Stimulated activated CD8-positive, alpha-beta memory T cell treated with anti-CD3 and anti-CD28 coated beads, Interleukin-12 subunit alpha, Interleukin-12 subunit beta, amount 100 ng/mL, for 1 hour (primary cell): ENCODE measurements around the gene CEACAM1.
"Not testable (repeated sequence)": the region's sequence is repeated elsewhere in the genome, so short reads cannot be mapped to it uniquely, and the experiment has no call there.

Experiments used
- DNase-seq: peaks from one replicate; pipeline ENCODE4 v3.0.0-alpha.2; 2020; ENCODE audit warnings: low read depth

CEACAM1 gene

GRCh38 chr19:42548552-42548951, 20.3 kb upstream of the CEACAM1 start:
- DNase-seq = no peak

- DNase-seq = no peak
Observed at GRCh38 chr19:42547929-42548328, 19.6 kb upstream of the CEACAM1 start.

DNA sequence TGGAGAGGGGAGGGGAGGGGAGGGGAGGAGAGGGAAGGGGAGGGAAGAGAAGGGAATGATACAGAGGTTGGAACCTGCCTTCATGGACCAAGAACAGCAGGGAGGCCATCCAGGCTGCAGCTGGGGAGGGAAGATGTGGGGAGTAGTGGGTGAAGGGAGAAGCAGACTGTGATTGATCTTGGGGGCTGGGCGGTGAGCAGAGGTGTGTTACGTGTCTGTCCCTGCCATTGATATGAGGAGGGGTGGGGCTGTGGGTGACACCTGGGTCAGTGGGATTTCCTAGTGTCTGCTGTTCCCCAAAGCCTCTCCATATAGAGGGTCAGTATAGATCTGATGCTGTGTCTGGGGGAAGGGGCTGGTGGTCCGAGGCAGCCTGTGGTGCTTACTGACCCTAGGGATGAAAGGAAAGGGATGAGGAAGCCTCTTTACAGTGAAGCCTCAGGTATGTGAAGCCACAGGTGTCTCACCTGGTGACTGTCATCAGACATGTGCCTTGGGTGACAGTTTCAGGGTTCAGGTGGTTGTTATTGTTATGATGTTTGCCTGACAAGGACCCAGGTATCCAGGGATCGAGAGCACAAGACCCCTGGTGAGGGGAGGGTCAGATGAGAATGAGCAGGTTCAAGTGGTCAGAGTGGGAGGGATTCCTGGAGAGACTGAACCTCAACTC, 18.7 kb upstream of the CEACAM1 start:
- DNase-seq = no peak

DNA sequence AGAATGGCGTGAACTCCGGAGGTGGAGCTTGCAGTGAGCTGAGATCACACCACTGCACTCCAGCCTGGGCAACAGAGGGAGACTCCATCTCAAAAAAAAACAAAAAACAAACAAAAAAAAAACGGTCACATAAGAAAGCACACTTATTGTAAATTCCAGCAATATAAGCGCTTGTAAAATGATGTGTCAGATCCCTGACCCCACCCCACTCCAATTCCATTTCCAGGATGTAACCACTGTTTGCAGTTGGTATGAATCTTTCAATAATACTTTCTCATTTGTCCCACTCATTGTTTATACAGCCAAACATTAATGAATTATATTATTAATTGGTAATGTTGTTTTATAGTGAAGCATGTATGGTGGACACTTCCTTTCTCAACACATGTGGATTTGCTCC, 15.9 kb upstream of the CEACAM1 start:
- no peak for DNase-seq

GRCh38 chr19:42542791-42543190, 14.5 kb upstream of the CEACAM1 start:
- DNase-seq = no peak

GRCh38 chr19:42540071-42540553, 11.8 kb upstream of the CEACAM1 start:
- no peak for DNase-seq

GRCh38 chr19:42538841-42539709, 10.8 kb upstream of the CEACAM1 start:
- DNase-seq = no peak

DNA sequence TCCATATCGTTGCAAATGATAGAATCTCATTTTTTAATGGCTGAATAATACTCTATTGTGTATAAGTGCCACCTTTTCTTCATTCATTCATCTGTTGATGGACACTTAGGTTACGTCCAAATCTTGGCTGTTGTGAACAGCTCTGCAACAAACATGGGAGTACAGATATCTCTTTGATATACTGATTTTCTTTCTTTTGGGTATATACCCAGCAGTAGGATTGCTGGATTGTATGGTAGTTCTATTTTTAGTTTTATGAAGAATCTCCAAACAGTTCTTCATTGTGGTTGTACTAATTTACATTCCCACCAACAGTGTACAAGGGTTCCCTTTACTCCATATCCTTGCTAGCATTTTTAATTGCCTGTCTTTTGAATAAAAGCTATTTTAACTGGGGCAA, 7.0 kb upstream of the CEACAM1 start:
- DNase-seq = not testable (repeated sequence)

DNA sequence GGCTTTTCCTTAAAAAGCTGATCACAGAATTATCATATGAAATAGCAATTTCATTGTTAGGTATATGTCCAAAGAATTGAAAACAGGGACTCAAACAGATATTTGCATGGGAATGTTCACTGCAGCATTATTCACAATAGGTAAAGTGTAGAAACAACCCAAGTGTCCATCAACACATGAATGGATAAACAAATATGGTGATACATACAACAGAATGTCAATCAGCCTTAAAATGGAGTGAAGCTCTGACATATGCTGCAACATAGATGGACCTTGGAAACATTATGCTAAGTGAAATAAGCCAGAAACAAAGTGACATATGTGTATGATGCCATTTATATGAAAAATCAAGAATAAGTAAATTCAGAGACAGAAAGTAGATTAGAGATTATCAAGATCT, 6.1 kb upstream of the CEACAM1 start:
- no peak for DNase-seq

DNA sequence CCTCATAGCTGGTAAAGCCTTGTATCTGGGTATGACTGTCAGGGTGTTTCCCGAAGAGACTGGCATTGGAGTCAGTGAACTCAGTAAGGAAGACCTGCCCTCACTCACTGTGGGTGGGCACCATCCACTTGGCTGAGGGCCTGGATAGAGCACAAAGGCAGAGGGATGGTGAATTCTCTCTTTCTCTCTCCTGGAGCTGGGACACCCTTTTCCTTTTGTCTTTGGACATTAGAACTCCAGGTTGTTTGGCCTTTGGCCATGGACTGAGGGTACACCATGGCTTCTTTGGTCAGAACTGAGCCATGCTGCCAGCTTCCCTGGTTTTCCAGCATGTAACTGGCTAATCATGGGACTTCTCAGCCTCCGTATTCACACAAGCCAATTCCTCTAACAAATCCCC, 4.6 kb upstream of the CEACAM1 start:
- no peak for DNase-seq

- DNase-seq = no peak
Observed at GRCh38 chr19:42531313-42531712, 3.0 kb upstream of the CEACAM1 start.

DNA sequence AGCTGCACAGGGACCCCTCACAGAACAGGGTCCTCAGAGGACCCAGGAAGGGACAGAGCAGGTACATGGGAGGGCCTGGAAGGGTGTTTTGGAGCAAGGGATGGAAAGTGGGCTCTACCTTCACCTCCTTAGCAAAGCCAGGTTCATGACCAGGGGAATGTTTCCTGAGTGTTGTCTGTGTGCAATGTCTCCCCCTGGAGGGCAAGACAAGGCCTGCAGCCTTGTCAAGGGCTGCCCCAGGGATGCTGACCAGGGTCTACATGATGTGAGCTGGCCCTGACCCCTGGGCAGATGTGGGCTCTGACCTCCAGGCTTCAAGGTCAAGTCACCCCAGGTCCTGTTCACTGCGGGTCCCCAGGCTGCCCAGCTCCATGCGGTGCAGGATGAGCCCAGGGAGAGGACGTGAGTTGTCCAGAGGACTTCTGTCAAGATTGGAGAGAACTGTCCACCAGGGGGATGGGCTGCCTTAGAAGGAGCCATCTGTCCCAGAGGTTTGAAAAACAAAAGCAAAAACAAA, 1.0 kb upstream of the CEACAM1 start:
- DNase-seq = peak; percentile 45

DNA sequence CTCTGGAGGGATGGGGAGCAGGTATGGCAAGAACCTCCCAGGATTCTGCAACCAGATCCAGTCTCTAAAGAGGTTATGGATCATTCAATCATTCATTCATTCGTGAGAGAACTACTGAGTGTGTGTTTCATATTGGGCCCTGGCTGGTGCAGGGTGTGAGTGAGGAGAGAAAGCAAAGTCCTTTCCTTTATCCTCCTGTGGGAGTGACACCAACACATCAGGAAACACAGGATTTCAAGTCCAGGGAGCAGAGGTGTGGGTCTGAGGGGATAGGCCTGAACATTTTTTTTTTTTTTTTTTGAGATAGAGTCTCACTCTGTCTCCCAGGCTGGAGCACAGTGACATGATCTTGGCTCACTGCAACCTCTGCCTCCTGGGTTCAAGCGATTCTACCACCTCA, 3.3 kb downstream of the CEACAM1 start:
- DNase-seq = no peak

DNA sequence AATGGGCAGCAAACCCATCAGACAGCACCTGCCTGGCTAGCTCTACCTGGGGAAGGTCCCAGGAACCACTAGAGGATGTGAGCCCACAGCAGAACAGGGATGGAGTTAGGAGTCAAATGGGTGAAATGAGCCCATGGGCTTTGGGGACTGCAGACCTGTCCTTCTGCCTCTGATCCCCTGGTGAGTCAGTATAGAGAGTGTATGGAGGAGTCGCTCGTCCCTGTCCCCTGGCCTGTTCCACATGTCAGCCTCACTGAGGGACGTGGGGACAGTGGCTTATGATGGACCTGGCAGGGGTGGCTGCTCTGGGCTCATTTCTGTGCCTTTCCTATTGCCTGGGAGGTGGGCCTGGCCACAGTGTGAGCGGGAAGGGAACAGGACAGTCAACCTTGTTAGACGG, 4.0 kb downstream of the CEACAM1 start:
- DNase-seq = no peak

- not testable (repeated sequence) for DNase-seq
Observed at GRCh38 chr19:42522262-42522661, 6.0 kb downstream of the CEACAM1 start.

DNA sequence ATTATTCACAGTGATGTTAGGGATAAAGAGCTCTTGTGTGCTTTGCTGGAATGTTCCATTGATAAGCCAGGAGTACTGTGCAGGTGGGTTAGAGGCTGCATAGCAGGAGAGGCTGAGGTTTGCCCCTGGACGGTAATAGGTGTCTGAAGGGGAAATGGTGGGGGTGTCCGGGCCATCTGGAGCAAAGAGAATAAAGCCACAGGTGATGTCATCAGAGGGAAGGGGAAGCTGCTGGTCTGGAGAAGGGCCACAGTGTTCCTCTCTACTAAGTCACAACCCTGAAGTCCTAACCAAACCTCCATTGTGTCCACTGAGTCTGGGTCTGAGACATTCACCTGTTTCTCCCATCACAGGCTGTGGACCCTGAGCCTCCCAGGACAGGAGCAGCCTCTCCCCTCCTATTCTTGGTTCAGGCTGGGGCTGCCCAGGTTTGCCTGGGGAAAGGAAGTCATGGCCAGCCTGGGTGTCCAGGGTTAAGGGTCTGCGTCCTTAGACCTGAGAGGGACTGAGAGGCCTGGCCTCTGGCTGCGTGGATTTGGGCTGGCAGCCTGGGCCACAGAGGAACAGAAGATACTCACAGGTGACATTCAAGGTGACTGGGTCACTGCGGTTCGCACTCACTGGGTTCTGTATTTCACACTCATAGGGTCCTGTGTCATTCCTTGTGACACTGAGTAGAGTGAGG, 6.8 kb downstream of the CEACAM1 start:
- DNase-seq = no peak

DNA sequence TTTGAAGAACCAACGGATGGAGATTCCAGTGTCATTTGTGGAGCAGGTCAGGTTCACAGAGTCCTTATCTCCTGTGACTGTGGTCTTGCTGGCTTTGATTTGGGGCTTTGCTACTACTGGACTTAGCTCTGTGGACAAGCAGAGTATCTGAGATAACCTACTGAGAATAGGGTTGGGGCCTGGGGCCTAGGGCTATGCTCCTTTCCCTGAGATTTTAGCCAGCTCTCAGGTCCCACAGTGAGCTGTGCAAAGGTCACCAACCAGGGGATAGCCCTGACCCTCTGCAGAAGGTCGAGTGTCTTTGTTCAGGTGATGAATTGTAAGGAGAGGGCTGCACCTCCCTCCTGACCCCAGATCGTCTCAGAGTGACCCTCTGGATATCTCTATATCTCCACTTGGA, 9.2 kb downstream of the CEACAM1 start:
- no peak for DNase-seq

GRCh38 chr19:42516771-42517170, 11.5 kb downstream of the CEACAM1 start:
- no peak for DNase-seq

- DNase-seq = no peak
Observed at GRCh38 chr19:42515241-42515832, 12.9 kb downstream of the CEACAM1 start.

DNA sequence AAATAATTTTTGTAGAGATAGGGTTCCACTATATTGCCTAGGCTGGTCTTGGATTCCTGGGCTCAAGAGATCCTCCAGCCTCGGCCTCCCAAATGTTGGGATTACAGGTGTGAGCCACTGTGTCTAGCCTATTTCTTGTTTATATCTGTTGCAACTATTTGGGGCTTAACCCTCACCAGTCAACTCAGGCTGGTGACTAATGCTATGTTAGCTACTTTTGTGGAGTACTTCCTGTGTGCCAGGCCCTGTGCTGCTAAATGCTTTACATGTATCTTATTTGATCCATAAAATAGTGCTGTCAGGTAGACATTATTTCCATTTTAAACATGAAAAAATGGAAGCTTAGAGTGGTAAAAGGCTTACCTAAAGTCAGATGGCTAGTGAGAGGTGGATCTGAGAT, 13.8 kb downstream of the CEACAM1 start:
- DNase-seq = no peak

GRCh38 chr19:42512743-42513304, 15.5 kb downstream of the CEACAM1 start:
- DNase-seq = no peak

DNA sequence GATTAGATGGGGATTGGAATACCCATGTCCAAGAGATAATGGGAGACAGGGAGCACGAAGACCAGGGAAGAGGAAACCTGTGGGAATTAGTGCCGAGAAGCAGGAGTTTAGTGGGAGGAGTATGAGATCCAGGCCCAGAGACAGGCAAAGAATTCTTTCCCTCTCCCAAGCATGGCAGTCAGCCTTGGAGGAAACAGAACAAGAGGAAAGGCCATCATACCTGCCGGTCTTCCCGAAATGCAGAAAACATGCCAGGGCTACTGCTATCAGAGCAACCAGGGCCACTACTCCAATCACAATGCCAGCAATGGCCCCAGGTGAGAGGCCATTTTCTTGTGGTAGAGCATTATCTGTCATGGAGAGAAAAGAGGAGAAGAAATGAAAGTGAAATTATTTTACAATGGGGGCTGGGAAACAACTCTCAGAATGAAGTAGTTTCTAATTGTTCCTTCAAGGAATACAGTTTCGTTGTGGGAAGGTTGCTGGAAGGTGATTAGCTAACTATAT, 16.1 kb downstream of the CEACAM1 start:
- no peak for DNase-seq
